ENCODE measurements around the gene UNC93B1. TPM values are rescaled to one million over a fixed set of nuclear protein-coding genes. Genes with fewer than 3 reads are reported as not detected.
A peak's percentile ranks its signal among the peaks of the same experiment; 100 is the strongest.

Gene UNC93B1
- polyA plus RNA-seq, 1 experiment = 38.0 TPM

- Histone ChIP-seq H3K36me3 (ENCODE audit: control insufficient read depth, insufficient read depth, low read length) (peaks cover 19% of the 10 kb centered on the region), H3K27me3 (ENCODE audit: control insufficient read depth, insufficient read depth, low read length) (no peaks in the 10 kb centered on the region), H3K4me3 (ENCODE audit: low read depth, low read length) (peak overlapping the region; percentile 66)
- ChIA-PET CTCF (interaction anchor here (1.6 kb wide), 1 partner anchor 12 kb away, joined by 4 read pairs; no protein-coding TSS in a partner anchor), POLR2A (no interaction called here)
- no peak for TF ChIP-seq CTCF (IDR thresholded peaks at IDR 0.05; ENCODE audit: insufficient read depth, low read depth, low read length)
- no peak for DNase-seq (ENCODE audit: low read depth)
These were observed 35.7 kb upstream of the UNC93B1 start for GRCh38 chr11:68039526-68040086.

DNA sequence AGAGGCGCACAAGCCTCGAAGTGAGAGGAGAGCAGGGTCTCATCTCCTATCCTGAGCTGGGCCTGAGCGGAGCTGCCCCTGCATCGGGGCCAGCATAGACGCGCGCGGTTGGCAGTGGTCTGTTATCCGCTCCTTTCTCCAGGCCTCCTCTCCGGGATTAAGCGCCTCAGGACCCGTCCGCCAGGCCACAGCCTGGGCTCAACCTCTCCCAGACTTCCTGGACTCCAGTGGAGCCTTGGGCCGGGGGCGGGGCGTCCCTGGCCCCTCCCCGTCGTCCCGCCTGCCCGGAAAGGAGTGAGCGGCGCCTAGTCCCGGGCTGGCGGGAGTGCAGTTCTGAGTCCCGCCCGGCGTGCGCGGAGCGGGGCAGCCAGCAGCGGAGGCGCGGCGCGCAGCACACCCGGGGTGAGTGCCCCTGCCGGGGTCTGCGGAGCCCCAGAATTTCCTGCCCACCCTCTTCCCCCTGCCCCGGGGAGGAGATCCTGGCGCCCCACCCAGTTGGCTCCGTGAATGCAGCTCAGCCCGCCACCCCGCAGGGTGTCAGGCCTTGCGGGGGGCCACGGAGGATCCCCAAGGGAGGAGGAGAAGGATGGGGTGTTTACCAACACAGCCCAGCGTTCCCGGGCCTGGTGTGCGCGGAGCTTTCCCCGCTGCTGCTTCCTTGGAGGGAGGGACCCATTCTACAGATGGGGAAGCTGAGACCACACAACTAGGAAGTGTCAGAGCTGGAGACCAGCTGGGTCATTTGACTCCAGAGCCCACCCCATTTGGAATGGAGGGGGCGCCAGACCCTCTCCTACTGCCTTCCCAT, 35.0 kb upstream of the UNC93B1 start, which contains the start of gene TCIRG1:
Gene TCIRG1, plus strand, starts transcription at position 308 of the 808 bp plus-strand sequence. CDS start 2,247 bp downstream, outside the sequence.
- H3K27me3 ChIP-seq (ENCODE audit: control insufficient read depth, insufficient read depth, low read length) = no peaks in the 10 kb centered on the region
- ChIA-PET POLR2A (no interaction called here), CTCF (interaction anchor here (1.6 kb wide), 1 partner anchor 13 kb away, joined by 4 read pairs; no protein-coding TSS in a partner anchor)
- H3K4me3 ChIP-seq (ENCODE audit: low read depth, low read length) = peak within 1 kb of the TSS; percentile 66
- DNase-seq (ENCODE audit: low read depth) = peak; percentile 35
- TF ChIP-seq CTCF (IDR thresholded peaks at IDR 0.05; ENCODE audit: insufficient read depth, low read depth, low read length) = no peak
- H3K36me3 ChIP-seq (ENCODE audit: control insufficient read depth, insufficient read depth, low read length) = peaks cover 15% of the 10 kb centered on the region

- POLR2A ChIA-PET = no interaction called here
- no peak for TF ChIP-seq CTCF (IDR thresholded peaks at IDR 0.05; ENCODE audit: insufficient read depth, low read depth, low read length)
- H3K36me3 ChIP-seq (ENCODE audit: control insufficient read depth, insufficient read depth, low read length) = peaks cover 19% of the 10 kb centered on the region
- H3K27me3 ChIP-seq (ENCODE audit: control insufficient read depth, insufficient read depth, low read length) = no peaks in the 10 kb centered on the region
- peak overlapping the region; percentile 66 for H3K4me3 ChIP-seq (ENCODE audit: low read depth, low read length)
- CTCF ChIA-PET = interaction anchor here (1.6 kb wide), 1 partner anchor 24 kb away, joined by 3 read pairs; no protein-coding TSS in a partner anchor
- DNase-seq (ENCODE audit: low read depth) = no peak
These were observed 34.4 kb upstream of the UNC93B1 start for GRCh38 chr11:68038226-68038717.

GRCh38 chr11:68037411-68038225, 33.7 kb upstream of the UNC93B1 start:
- H3K36me3 ChIP-seq (ENCODE audit: control insufficient read depth, insufficient read depth, low read length) = peaks cover 21% of the 10 kb centered on the region
- DNase-seq (ENCODE audit: low read depth) = no peak
- ChIA-PET POLR2A (no interaction called here), CTCF (interaction anchor here (1.6 kb wide), 1 partner anchor 23 kb away, joined by 3 read pairs; no protein-coding TSS in a partner anchor)
- no peak for TF ChIP-seq CTCF (IDR thresholded peaks at IDR 0.05; ENCODE audit: insufficient read depth, low read depth, low read length)
- no peaks in the 10 kb centered on the region for H3K27me3 ChIP-seq (ENCODE audit: control insufficient read depth, insufficient read depth, low read length)
- H3K4me3 ChIP-seq (ENCODE audit: low read depth, low read length) = no peak overlapping the region

Data from BJ (cell line).